ENCODE results near the gene ZMIZ1. TPM values are rescaled to one million over a fixed set of nuclear protein-coding genes. Genes with fewer than 3 reads are reported as not detected.
A peak's percentile ranks its signal among the peaks of the same experiment; 100 is the strongest.

ZMIZ1 gene
- total RNA-seq, 1 donor from 2014 or later: 84.7 TPM

DNA sequence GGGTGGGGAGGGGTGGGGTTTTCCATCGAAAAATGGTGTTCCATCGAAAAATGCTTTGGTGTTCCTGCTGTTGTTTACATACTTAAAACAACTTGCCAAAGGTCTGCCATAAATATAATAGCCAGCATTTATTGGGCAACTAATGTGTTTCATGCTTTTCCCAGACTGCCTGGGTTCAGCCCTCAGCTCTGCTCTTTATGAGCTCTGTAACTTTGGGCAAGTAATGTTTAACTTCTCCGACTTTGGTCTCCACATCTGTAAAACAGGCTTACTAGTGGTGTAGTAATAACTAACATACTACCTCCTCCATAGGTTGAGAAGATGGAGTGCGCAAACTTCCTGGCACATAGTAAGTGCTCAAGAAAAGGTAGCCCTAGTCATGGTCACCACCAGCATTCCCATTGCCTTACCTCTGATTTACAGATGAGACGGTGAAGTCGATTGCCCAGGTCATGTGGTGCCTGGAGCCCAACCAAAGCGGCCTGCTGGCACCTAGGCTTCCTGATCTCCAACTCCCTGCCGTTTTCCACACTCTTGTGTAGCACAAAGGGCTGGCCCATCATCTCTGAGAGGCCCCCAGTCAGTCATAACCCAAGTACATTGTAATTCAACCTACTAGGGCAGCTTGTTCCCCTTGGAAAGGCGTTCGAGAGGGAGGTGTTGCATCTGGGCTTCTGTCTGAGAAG, 8.9 kb downstream of the ZMIZ1 start:
- Histone ChIP-seq H3K4me1 (peaks cover 99% of the 10 kb centered on the region), H3K27me3 (no peaks in the 10 kb centered on the region), H3K36me3 (no peaks in the 10 kb centered on the region), H3K27ac (no peak overlapping the region), H3K9me3 (no peaks in the 10 kb centered on the region), H3K4me3 (no peak overlapping the region)
- DNase-seq (no peak), ATAC-seq (no peak)
- TF ChIP-seq, protein P1, sequence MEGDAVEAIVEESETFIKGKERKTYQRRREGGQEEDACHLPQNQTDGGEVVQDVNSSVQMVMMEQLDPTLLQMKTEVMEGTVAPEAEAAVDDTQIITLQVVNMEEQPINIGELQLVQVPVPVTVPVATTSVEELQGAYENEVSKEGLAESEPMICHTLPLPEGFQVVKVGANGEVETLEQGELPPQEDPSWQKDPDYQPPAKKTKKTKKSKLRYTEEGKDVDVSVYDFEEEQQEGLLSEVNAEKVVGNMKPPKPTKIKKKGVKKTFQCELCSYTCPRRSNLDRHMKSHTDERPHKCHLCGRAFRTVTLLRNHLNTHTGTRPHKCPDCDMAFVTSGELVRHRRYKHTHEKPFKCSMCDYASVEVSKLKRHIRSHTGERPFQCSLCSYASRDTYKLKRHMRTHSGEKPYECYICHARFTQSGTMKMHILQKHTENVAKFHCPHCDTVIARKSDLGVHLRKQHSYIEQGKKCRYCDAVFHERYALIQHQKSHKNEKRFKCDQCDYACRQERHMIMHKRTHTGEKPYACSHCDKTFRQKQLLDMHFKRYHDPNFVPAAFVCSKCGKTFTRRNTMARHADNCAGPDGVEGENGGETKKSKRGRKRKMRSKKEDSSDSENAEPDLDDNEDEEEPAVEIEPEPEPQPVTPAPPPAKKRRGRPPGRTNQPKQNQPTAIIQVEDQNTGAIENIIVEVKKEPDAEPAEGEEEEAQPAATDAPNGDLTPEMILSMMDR (IDR thresholded peaks at IDR 0.05): no peak
- intact Hi-C loops (cut with DNase I): no loop called here

DNA sequence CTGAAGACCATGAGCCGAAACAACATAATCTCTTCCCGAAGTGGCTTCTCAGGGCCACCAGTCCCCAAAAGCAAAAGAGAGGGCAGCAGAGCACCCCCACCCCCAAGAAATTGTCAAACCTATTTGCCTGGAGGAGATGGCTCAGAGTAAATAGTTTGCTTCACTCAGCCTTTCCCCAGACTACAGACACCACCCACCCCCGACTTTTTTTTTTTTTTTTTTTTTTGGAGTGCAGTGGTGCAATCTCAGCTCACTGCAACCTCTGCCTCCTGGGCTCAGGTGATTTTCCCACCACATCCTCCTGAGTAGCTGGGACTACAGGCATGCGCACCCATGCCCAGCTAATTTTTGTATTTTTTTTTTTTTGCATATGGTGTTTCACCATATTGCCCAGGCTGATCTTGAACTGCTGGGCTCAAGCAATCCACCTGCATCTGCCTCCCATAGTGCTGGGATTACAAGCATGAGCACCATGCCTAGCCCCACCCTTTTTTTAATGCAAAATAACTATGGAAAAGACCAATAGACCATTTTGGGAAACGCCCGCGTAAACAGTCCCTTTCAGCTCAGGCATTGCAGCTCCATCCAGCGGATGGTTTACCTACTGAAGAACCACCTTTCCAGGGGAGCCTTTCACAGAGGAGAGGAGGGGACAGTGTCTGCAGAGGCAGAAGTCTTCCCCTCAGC, 9.7 kb downstream of the ZMIZ1 start:
- no peaks in the 10 kb centered on the region for H3K36me3 ChIP-seq
- ATAC-seq (no peak), DNase-seq (no peak)
- H3K27ac ChIP-seq: peak overlapping the region; percentile 77
- no peaks in the 10 kb centered on the region for H3K27me3 ChIP-seq
- H3K4me3 ChIP-seq: no peak overlapping the region
- TF ChIP-seq, protein P1 (IDR thresholded peaks at IDR 0.05): no peak
- no peaks in the 10 kb centered on the region for H3K9me3 ChIP-seq
- intact Hi-C loops (cut with DNase I): no loop called here
- peaks cover 99% of the 10 kb centered on the region for H3K4me1 ChIP-seq

DNA sequence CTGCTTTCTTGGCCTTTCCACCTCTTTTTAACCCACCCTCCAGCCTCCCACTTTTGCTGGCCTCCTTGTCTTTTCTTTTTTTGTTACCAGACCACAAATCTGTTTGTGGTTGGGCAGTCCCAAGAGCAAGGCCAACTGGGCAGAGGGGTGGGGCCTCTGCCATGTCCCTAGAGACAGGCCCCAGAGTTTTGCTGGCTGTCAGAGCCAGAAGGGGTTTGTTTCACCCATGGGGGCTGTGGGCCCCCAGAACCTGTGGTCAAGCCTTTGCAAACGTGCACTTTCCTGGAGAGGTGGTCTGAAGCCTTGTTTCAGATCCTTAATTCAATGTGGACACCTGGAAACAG, 10.3 kb downstream of the ZMIZ1 start:
- Histone ChIP-seq H3K27me3 (no peaks in the 10 kb centered on the region), H3K9me3 (no peaks in the 10 kb centered on the region), H3K36me3 (no peaks in the 10 kb centered on the region), H3K27ac (peak overlapping the region; percentile 77), H3K4me1 (peaks cover 99% of the 10 kb centered on the region), H3K4me3 (no peak overlapping the region)
- intact Hi-C loops (cut with DNase I): no loop called here
- TF ChIP-seq, protein P1 (IDR thresholded peaks at IDR 0.05): no peak
- DNase-seq: no peak
- no peak for ATAC-seq

DNA sequence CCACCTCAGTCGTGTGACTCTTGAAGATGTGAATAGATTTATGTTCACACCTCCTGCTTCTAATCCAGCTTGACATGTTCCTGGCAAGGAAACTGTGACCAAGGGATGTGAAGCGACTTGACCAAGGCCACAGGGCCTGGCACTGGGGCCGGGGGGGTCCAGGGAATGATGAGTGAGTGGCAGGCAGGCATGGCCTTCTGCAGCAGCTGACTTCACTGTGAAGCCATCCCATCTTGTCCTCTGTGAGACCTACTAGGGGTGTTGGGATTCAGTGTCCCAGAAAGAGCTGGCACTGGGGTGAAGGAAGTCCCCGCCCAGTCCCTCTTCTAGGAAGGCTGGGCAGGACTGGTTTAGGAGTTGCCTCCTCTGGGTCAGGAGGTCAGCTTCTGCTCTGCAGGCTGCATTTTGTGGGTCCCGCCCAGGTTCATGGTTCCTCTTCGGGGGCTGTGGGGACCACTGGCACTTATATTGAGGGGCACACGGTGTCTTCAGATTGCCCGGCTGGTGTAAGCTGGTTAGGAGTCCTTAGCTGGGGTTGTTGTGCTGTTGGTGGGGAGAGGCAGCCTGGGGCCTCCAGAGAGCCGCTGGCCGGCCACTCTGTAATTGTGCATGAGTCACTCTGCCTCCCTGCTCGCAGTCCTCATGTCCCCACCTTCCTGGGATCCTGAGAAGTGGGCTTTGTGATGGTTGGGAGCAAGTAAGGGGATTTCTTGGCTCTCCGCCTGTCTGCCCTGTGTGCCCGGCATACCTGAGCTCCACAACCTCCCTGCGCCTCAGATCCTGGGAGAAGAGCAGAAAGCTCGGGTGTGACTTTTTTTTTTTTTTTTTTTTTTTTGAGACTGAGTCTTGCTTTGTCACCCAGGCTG, 11.0 kb downstream of the ZMIZ1 start:
- Histone ChIP-seq H3K27me3 (no peaks in the 10 kb centered on the region), H3K36me3 (no peaks in the 10 kb centered on the region), H3K9me3 (no peaks in the 10 kb centered on the region), H3K27ac (peak overlapping the region; percentile 77), H3K4me1 (peaks cover 99% of the 10 kb centered on the region), H3K4me3 (no peak overlapping the region)
- TF ChIP-seq, protein P1 (IDR thresholded peaks at IDR 0.05): no peak
- DNase-seq: no peak
- ATAC-seq: peak; percentile 65
- intact Hi-C loops (cut with DNase I): no loop called here

DNA sequence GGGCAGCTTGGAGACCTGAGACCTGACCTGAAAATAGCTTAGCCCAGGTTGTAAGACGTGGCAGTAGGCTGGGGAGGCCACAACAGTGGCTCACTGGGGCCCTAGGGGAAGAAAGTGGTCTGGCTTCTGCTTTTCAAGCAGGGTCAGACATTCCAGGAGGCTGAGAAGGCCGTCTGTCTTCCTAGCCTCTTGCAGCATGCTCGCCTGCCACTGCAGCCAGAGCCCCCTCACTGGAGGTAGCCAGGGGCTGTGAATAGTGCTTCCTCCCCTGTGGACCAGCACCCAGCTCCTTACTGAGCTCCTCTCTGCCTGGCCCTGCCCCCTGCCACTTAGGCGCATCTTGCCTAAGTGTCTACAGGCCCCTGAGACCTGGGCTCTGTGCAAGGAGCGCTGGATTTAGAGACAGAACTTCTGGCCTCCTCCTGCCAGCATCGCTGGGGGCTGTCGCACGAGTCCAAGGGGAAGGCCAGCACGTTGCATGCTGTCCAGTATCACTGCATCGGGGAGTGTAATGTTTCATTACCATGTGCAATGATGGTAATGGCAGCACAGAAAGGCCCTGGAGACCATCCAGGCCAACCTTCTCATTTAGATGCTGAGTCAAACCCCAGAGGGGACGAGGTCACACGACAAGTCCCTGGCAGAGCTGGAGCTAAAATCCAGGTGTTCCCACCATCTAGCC, 12.7 kb downstream of the ZMIZ1 start:
- Histone ChIP-seq H3K27ac (peak overlapping the region; percentile 77), H3K27me3 (no peaks in the 10 kb centered on the region), H3K9me3 (no peaks in the 10 kb centered on the region), H3K36me3 (no peaks in the 10 kb centered on the region), H3K4me3 (no peak overlapping the region), H3K4me1 (peaks cover 98% of the 10 kb centered on the region)
- DNase-seq (no peak), ATAC-seq (no peak)
- intact Hi-C loops (cut with DNase I): no loop called here
- TF ChIP-seq, protein P1 (IDR thresholded peaks at IDR 0.05): no peak
